Measurements from ENCODE around the gene PGLYRP2.

The PGLYRP2 gene

GRCh38 chr19:15449620-15450527, 29.4 kb downstream of the PGLYRP2 start, which contains the start of gene WIZ:
TSS of gene WIZ (minus strand) at chr19:15449956. CDS start at chr19:15448307, 1,649 bp downstream.
- Histone ChIP-seq H3K27ac (ENCODE audit: extremely low read depth, low read depth, low read length) (no peak within 1 kb of the TSS; the same call in 1 of the 2 replicates), H3K4me1 (ENCODE audit: control insufficient read depth, insufficient read depth, low read length) (peaks cover 2% of the 10 kb centered on the region; the same call in 1 of the 2 replicates), H3K4me3 (ENCODE audit: low read depth, low read length) (peak within 1 kb of the TSS; percentile 55), H3K36me3 (ENCODE audit: control insufficient read depth in 2 of 2, insufficient read depth in 1 of 2, low read length in 2 of 2) (peaks cover 0 to 8% of the 10 kb centered on the region in 2 experiments; a peak in 1 of 3 replicates), H3K9me3 (ENCODE audit: control insufficient read depth, insufficient read depth, low read depth, low read length) (no peaks in the 10 kb centered on the region)
- POLR2A ChIA-PET, result no interaction called here
- CTCF ChIA-PET, result no interaction called here
- TF ChIP-seq GLIS1 (tag by site-specific recombination; IDR thresholded peaks at IDR 0.05) (no peak), ZNF664 (tag by site-specific recombination; IDR thresholded peaks at IDR 0.05) (no peak), ZNF19 (tag by site-specific recombination; IDR thresholded peaks at IDR 0.05; ENCODE audit: low read depth) (no peak), ZNF335 (tag by site-specific recombination; conservative IDR thresholded peaks at IDR 0.05) (peak; percentile 63), ZBTB17 (tag by site-specific recombination; IDR thresholded peaks at IDR 0.05) (no peak), ZNF707 (tag by site-specific recombination; IDR thresholded peaks at IDR 0.05) (no peak), ZNF221 (tag by site-specific recombination; IDR thresholded peaks at IDR 0.05; ENCODE audit: borderline replicate concordance) (no peak), ZNF768 (tag by site-specific recombination; IDR thresholded peaks at IDR 0.05) (no peak), ZNF146 (tag by site-specific recombination; IDR thresholded peaks at IDR 0.05) (no peak), HIC1 (tag by site-specific recombination; IDR thresholded peaks at IDR 0.05) (no peak), ZFP3 (tag by site-specific recombination; IDR thresholded peaks at IDR 0.05; ENCODE audit: low read depth) (no peak), ZNF571 (tag by site-specific recombination; IDR thresholded peaks at IDR 0.05) (no peak), ZNF16 (tag by site-specific recombination; IDR thresholded peaks at IDR 0.05; ENCODE audit: low read depth) (no peak), PBX3 (CRISPR knock-in tag; IDR thresholded peaks at IDR 0.05) (no peak), ZNF624 (tag by site-specific recombination; IDR thresholded peaks at IDR 0.05) (no peak), ZNF394 (tag by site-specific recombination; IDR thresholded peaks at IDR 0.05; ENCODE audit: borderline replicate concordance) (no peak), ZNF513 (tag by site-specific recombination; IDR thresholded peaks at IDR 0.05) (no peak), ZNF24 (tag by site-specific recombination; IDR thresholded peaks at IDR 0.05) (no peak), ZNF37A (tag by site-specific recombination; IDR thresholded peaks at IDR 0.05) (no peak), SCRT2 (tag by site-specific recombination; IDR thresholded peaks at IDR 0.05) (no peak), ZSCAN23 (tag by site-specific recombination; IDR thresholded peaks at IDR 0.05) (no peak), GFI1B (tag by site-specific recombination; IDR thresholded peaks at IDR 0.05) (no peak), ZSCAN16 (tag by site-specific recombination; IDR thresholded peaks at IDR 0.05) (no peak), ZBTB11 (tag by site-specific recombination; conservative IDR thresholded peaks at IDR 0.05; ENCODE audit: low read depth) (no peak), ZNF23 (tag by site-specific recombination; IDR thresholded peaks at IDR 0.05; ENCODE audit: borderline replicate concordance) (no peak), ZSCAN30 (tag by site-specific recombination; IDR thresholded peaks at IDR 0.05) (no peak), ZBTB7A (tag by site-specific recombination; IDR thresholded peaks at IDR 0.05; ENCODE audit: low read depth) (peak; percentile 56; the same call in 1 of the 2 replicates)
- TF ChIP-seq, protein P1, sequence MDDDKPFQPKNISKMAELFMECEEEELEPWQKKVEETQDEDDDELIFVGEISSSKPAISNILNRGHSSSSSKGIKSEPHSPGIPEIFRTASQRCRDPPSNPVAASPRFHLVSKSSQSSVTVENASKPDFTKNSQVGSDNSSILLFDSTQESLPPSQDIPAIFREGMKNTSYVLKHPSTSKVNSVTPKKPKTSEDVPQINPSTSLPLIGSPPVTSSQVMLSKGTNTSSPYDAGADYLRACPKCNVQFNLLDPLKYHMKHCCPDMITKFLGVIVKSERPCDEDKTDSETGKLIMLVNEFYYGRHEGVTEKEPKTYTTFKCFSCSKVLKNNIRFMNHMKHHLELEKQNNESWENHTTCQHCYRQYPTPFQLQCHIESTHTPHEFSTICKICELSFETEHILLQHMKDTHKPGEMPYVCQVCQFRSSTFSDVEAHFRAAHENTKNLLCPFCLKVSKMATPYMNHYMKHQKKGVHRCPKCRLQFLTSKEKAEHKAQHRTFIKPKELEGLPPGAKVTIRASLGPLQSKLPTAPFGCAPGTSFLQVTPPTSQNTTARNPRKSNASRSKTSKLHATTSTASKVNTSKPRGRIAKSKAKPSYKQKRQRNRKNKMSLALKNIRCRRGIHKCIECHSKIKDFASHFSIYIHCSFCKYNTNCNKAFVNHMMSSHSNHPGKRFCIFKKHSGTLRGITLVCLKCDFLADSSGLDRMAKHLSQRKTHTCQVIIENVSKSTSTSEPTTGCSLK (tag by site-specific recombination; IDR thresholded peaks at IDR 0.05), result no peak
